ENCODE measurements around the gene KCNIP1. TPM values are rescaled to one million over a fixed set of nuclear protein-coding genes. Genes with fewer than 3 reads are reported as not detected.

The KCNIP1 gene
- total and polyA plus RNA-seq, 10 of the 15 experiments (the other 5 are each of a cell fraction or from before 2014, with no cell fraction given) = not detected

DNA sequence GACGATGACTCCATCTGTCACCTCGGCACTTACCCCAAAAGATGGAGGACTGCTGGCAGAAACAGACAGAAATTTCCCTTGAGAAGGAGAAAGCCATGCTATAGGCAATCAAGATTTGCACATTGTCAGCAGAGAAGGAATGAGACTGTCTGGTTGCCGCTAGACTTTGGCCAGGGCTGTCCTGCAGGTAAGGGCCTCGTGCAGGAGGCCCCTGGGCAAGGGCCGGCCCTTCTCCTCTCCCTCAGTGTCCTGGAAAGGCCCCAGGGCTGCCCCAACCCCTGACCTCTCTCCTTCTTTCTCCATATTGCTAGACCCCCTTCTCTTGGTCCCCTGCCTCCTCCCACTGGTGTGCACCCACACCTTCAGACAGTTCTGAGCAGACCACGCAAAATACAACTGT, 14.6 kb upstream of the KCNIP1 start:
- in situ Hi-C loops (cut with MboI) = no loop called here
- ChIA-PET RAD21 (ENCODE audit: unreplicated experiment) (no interaction called here), POLR2A (no interaction called here), CTCF (no interaction called here), SMC1A (ENCODE audit: uncharacterized antibody, unreplicated experiment) (no interaction called here)
- H3K9ac ChIP-seq (ENCODE audit: control insufficient read depth, insufficient read depth, low read length) = no peak overlapping the region
- no TSS peak for BruUV-seq (replicated peaks)
- DNase-seq (ENCODE audit: low read depth, low spot score) (no peak), ATAC-seq (no peak), FAIRE-seq (no peak)
- no peaks in the 10 kb centered on the region for H4K20me1 ChIP-seq (ENCODE audit: control insufficient read depth, insufficient read depth)
- TF ChIP-seq MTA3 (IDR thresholded peaks at IDR 0.05; ENCODE audit: borderline replicate concordance, low read length) = no peak
- no peak for TF ChIP-seq ZNF24 (IDR thresholded peaks at IDR 0.05)
- TF ChIP-seq JUNB (IDR thresholded peaks at IDR 0.05) = no peak
- no peak for TF ChIP-seq ESRRA (IDR thresholded peaks at IDR 0.05; ENCODE audit: low read length)
- TF ChIP-seq, protein P1, sequence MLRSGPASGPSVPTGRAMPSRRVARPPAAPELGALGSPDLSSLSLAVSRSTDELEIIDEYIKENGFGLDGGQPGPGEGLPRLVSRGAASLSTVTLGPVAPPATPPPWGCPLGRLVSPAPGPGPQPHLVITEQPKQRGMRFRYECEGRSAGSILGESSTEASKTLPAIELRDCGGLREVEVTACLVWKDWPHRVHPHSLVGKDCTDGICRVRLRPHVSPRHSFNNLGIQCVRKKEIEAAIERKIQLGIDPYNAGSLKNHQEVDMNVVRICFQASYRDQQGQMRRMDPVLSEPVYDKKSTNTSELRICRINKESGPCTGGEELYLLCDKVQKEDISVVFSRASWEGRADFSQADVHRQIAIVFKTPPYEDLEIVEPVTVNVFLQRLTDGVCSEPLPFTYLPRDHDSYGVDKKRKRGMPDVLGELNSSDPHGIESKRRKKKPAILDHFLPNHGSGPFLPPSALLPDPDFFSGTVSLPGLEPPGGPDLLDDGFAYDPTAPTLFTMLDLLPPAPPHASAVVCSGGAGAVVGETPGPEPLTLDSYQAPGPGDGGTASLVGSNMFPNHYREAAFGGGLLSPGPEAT (IDR thresholded peaks at IDR 0.05; ENCODE audit: low read depth) = no peak
- no peak for TF ChIP-seq NR2C2 (IDR thresholded peaks at IDR 0.05; ENCODE audit: borderline replicate concordance, control insufficient read depth, insufficient read length, low read depth)
- TF ChIP-seq TBL1XR1 (IDR thresholded peaks at IDR 0.05; ENCODE audit: low read depth, low read length) = no peak
- H3K9me3 ChIP-seq (replicated peaks; ENCODE audit: control insufficient read depth, insufficient read depth, low read length) = no peaks in the 10 kb centered on the region
- H3K27me3 ChIP-seq (replicated peaks in 1 of 2; ENCODE audit: control insufficient read depth in 2 of 2, insufficient read depth in 2 of 2, low read length in 1 of 2) = peaks cover 2 to 6% of the 10 kb centered on the region in 2 experiments; a peak in 3 of 4 replicates
- H3K36me3 ChIP-seq (ENCODE audit: control insufficient read depth in 2 of 2, insufficient read depth in 2 of 2, low read length in 1 of 2) = no peaks in the 10 kb centered on the region
- 15% methylated on average over 6 of the region's 6 CpGs for WGBS (ENCODE audit: insufficient coverage, insufficient replicate concordance, low lambda C conversion rate, missing lambda C conversion rate)
- intact Hi-C loops (cut with micrococcal nuclease; ENCODE audit: unreplicated experiment) = no loop called here
- H3K79me2 ChIP-seq (ENCODE audit: control insufficient read depth, insufficient read depth, low read length) = no peaks in the 10 kb centered on the region
- no peak overlapping the region for H2AFZ ChIP-seq (ENCODE audit: control insufficient read depth, low read depth, low read length)
- no peak overlapping the region for H3K27ac ChIP-seq (ENCODE audit: control insufficient read depth, insufficient read depth)
- no peak overlapping the region for H3K4me2 ChIP-seq (ENCODE audit: control insufficient read depth, insufficient read depth)
- no peak overlapping the region for H3K4me3 ChIP-seq
- H3K4me1 ChIP-seq (ENCODE audit: control insufficient read depth, insufficient read depth, low read length) = no peaks in the 10 kb centered on the region

DNA sequence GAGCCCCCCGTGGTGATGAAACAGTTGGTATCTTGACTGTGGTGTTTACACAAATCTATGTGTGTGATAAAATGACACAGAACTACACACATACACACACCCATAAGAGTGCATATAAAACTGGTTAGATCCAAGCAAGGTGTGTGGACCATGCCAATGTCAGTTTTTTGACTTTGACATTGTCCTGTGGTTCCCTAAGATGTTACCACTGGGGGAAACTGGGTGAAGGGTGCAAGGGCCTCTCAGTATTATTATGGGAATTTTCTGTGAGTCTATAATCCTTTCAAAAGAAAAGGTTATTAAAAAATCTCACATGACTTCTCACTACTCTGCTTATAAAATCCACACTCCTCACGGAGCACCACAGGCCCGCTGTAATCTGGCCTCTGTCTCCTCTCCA, 13.4 kb upstream of the KCNIP1 start:
- ATAC-seq (no peak), FAIRE-seq (no peak), DNase-seq (ENCODE audit: low read depth, low spot score) (no peak)
- intact Hi-C loops (cut with micrococcal nuclease; ENCODE audit: unreplicated experiment) (no loop called here), in situ Hi-C loops (cut with MboI) (no loop called here)
- ChIA-PET RAD21 (ENCODE audit: unreplicated experiment) (no interaction called here), SMC1A (ENCODE audit: uncharacterized antibody, unreplicated experiment) (no interaction called here), POLR2A (no interaction called here), CTCF (no interaction called here)
- Histone ChIP-seq H3K36me3 (ENCODE audit: control insufficient read depth in 2 of 2, insufficient read depth in 2 of 2, low read length in 1 of 2) (no peaks in the 10 kb centered on the region), H3K9ac (ENCODE audit: control insufficient read depth, insufficient read depth, low read length) (no peak overlapping the region), H3K4me3 (no peak overlapping the region), H3K4me2 (ENCODE audit: control insufficient read depth, insufficient read depth) (no peak overlapping the region), H3K4me1 (ENCODE audit: control insufficient read depth, insufficient read depth, low read length) (no peaks in the 10 kb centered on the region), H3K79me2 (ENCODE audit: control insufficient read depth, insufficient read depth, low read length) (no peaks in the 10 kb centered on the region), H3K27me3 (replicated peaks in 1 of 2; ENCODE audit: control insufficient read depth in 2 of 2, insufficient read depth in 2 of 2, low read length in 1 of 2) (peaks cover 2 to 6% of the 10 kb centered on the region in 2 experiments), H3K9me3 (replicated peaks; ENCODE audit: control insufficient read depth, insufficient read depth, low read length) (no peaks in the 10 kb centered on the region), H4K20me1 (ENCODE audit: control insufficient read depth, insufficient read depth) (no peaks in the 10 kb centered on the region), H2AFZ (ENCODE audit: control insufficient read depth, low read depth, low read length) (no peak overlapping the region), H3K27ac (ENCODE audit: control insufficient read depth, insufficient read depth) (no peak overlapping the region)
- WGBS (ENCODE audit: insufficient coverage, insufficient replicate concordance, low lambda C conversion rate, missing lambda C conversion rate) = 30% methylated on average over 3 of the region's 3 CpGs
- no TSS peak for BruUV-seq (replicated peaks)
- no peak for TF ChIP-seq NFYB (IDR thresholded peaks at IDR 0.05; ENCODE audit: insufficient read depth, low read depth, low read length)
- no peak for TF ChIP-seq SPI1 (IDR thresholded peaks at IDR 0.05; ENCODE audit: borderline replicate concordance, insufficient read depth, low read depth, low read length)
- no peak for TF ChIP-seq ZNF24 (IDR thresholded peaks at IDR 0.05)
- TF ChIP-seq NFIC (IDR thresholded peaks at IDR 0.05; ENCODE audit: low read depth, low read length) = no peak
- TF ChIP-seq, protein P2, sequence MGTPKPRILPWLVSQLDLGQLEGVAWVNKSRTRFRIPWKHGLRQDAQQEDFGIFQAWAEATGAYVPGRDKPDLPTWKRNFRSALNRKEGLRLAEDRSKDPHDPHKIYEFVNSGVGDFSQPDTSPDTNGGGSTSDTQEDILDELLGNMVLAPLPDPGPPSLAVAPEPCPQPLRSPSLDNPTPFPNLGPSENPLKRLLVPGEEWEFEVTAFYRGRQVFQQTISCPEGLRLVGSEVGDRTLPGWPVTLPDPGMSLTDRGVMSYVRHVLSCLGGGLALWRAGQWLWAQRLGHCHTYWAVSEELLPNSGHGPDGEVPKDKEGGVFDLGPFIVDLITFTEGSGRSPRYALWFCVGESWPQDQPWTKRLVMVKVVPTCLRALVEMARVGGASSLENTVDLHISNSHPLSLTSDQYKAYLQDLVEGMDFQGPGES (IDR thresholded peaks at IDR 0.05) = no peak
- no peak for TF ChIP-seq CBFB (IDR thresholded peaks at IDR 0.05; ENCODE audit: low read depth)
- TF ChIP-seq, protein P3, sequence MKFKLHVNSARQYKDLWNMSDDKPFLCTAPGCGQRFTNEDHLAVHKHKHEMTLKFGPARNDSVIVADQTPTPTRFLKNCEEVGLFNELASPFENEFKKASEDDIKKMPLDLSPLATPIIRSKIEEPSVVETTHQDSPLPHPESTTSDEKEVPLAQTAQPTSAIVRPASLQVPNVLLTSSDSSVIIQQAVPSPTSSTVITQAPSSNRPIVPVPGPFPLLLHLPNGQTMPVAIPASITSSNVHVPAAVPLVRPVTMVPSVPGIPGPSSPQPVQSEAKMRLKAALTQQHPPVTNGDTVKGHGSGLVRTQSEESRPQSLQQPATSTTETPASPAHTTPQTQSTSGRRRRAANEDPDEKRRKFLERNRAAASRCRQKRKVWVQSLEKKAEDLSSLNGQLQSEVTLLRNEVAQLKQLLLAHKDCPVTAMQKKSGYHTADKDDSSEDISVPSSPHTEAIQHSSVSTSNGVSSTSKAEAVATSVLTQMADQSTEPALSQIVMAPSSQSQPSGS (IDR thresholded peaks at IDR 0.05; ENCODE audit: low read length) = no peak

Measured in GM12878 (cell line).